Measurements from ENCODE around the gene PPP1R1C.

DNA sequence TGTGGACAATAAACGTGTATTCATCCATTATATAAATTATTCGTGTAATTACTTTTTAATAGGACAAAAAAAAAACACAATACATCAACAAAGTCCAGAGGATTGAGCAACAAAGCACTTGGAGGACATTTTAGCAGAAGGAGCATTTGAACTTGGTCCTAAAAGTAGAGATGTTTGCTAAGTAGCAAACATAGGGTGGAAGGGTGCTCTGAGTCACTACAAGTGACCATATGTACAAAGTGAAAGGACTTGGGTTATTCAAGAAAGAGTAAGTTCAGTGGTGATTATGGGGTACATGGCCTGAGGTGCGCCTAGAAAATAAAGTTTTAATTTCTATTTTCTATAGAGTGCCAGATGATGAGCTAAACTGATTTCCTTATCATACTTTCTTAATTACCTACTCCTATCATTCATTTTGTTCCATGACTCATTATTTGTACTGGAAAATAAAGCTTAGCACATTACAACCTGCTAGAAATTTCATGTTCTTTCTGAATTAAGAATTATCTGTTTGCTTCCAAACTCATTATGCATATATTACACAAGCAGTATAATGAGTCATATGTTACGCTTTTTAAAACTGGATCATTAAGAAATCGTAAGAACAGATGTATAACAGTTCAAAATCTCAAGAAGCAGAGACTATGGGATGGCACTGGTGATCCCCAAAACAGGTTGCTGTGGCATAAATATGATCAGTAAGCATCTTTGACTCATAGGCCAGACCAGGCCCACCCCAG, 13.1 kb upstream of the PPP1R1C start:
- TF ChIP-seq POLR2A (IDR thresholded peaks at IDR 0.05) = no peak
- TF ChIP-seq, protein P1, sequence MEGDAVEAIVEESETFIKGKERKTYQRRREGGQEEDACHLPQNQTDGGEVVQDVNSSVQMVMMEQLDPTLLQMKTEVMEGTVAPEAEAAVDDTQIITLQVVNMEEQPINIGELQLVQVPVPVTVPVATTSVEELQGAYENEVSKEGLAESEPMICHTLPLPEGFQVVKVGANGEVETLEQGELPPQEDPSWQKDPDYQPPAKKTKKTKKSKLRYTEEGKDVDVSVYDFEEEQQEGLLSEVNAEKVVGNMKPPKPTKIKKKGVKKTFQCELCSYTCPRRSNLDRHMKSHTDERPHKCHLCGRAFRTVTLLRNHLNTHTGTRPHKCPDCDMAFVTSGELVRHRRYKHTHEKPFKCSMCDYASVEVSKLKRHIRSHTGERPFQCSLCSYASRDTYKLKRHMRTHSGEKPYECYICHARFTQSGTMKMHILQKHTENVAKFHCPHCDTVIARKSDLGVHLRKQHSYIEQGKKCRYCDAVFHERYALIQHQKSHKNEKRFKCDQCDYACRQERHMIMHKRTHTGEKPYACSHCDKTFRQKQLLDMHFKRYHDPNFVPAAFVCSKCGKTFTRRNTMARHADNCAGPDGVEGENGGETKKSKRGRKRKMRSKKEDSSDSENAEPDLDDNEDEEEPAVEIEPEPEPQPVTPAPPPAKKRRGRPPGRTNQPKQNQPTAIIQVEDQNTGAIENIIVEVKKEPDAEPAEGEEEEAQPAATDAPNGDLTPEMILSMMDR (IDR thresholded peaks at IDR 0.05) = no peak
- TF ChIP-seq EP300 (IDR thresholded peaks at IDR 0.05) = no peak
